ENCODE results near the gene ZNF175.

The ZNF175 gene

GRCh38 chr19:51637362-51637978 lies 66.4 kb downstream of the ZNF175 start:
- no peak for DNase-seq

- DNase-seq = no peak
Measured at GRCh38 chr19:51639916-51640315, 68.8 kb downstream of the ZNF175 start.

GRCh38 chr19:51640386-51640785 lies 69.3 kb downstream of the ZNF175 start:
- DNase-seq = no peak

- DNase-seq = no peak
Measured at GRCh38 chr19:51641648-51642047, 70.6 kb downstream of the ZNF175 start.
